Motor neuron (in vitro differentiated cells): Measurements from ENCODE around the gene ATF7IP. TPM values are rescaled to one million over a fixed set of nuclear protein-coding genes. Genes with fewer than 3 reads are reported as not detected.
A peak's percentile ranks its signal among the peaks of the same experiment; 100 is the strongest.

Experiments
- ATAC-seq, 8 experiments: fragments of 200-7000 bp; cut with Tn5 transposase; replicated peaks in 6 of 8; 2 replicates each; pipeline ENCODE4 v1.8.0; 2021; ENCODE audit warnings: mild to moderate bottlenecking in 8 of 8, moderate library complexity in 8 of 8
- H3K27ac ChIP-seq, 2 donors: fragments of 250-450 bp; sonication (Bioruptor Pico); 2 replicates each; pipeline ENCODE4 v1.9.0; 2021; ENCODE audit warnings: antibody characterized with exemption in 2 of 2, mild to moderate bottlenecking in 2 of 2, moderate library complexity in 1 of 2
- H3K4me1 ChIP-seq, 2 donors: fragments of 250-450 bp; sonication (Bioruptor Pico); replicated peaks in 1 of 2; 2 replicates each; pipeline ENCODE4 v1.6.1; 2021; ENCODE audit warnings: antibody characterized with exemption in 2 of 2, mild to moderate bottlenecking in 2 of 2, moderate library complexity in 1 of 2
- H3K4me3 ChIP-seq, 5 donors: fragments of 250-450 bp; sonication (Bioruptor Pico); 2 replicates each; pipeline ENCODE4 v1.9.0; 2021; ENCODE audit warnings: antibody characterized with exemption in 5 of 5, mild to moderate bottlenecking in 5 of 5, moderate library complexity in 4 of 5
- WGBS, 10 experiments: fragments of 450-650 bp; shearing (Covaris generic); methylation state at CpG; one replicate each; pipeline ENCODE4 v1.0.0; 2022; 5-methylcytosine and 5-hydroxymethylcytosine counted together
- in situ Hi-C, 9 experiments: fragments of 400-800 bp; cut with MboI; loops; one replicate each; pipeline ENCODE4 v1.15.0; 2021; ENCODE audit warnings: low sequenced_read_pairs in 9 of 9, low pct_unique_long_range_greater_than_20kb in 2 of 9; ENCODE audit not compliant: unreplicated experiment in 9 of 9
- total RNA-seq, 8 experiments: library from RNA; unstranded; fragments of 300-600 nt; gene quantifications; 2 replicates each; pipeline versions ENCODE4 v1.2.3 to v1.2.4, GENCODE V29; 2022

ATF7IP gene
- total RNA-seq, 8 experiments from 2014 or later, result 26.8 to 63.2 (median 47.2) TPM

DNA sequence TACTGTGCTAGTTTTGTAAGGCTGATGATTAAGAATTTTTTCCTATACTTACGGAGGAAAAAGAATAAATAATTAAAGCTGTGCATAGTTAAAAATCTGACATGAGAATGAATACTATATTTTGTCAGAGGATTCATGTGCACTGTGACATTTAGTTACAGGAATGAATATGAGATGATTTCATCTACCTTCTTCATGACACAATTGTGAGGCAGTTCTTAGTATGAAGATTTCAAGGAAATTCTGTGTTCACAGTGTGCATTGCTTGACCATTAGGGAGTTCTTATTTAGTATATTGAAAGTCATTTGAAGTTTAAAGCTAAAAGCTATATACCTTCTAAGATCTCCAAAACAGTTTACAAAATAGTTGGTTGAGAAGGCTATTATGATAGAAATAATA is 70.1 kb downstream of the ATF7IP start:
- in situ Hi-C loops, result no loop called here
- Histone ChIP-seq H3K4me3 (no peak overlapping the region), H3K27ac (no peak overlapping the region), H3K4me1 (no peaks in the 10 kb centered on the region)
- 75 to 100% (median 100%) methylated on average over 1 of the region's 1 CpG; no CpG with 5 or more reads in 2 of the 10 experiments for whole genome bisulfite sequencing, 10 experiments
- ATAC-seq, result no peak

DNA sequence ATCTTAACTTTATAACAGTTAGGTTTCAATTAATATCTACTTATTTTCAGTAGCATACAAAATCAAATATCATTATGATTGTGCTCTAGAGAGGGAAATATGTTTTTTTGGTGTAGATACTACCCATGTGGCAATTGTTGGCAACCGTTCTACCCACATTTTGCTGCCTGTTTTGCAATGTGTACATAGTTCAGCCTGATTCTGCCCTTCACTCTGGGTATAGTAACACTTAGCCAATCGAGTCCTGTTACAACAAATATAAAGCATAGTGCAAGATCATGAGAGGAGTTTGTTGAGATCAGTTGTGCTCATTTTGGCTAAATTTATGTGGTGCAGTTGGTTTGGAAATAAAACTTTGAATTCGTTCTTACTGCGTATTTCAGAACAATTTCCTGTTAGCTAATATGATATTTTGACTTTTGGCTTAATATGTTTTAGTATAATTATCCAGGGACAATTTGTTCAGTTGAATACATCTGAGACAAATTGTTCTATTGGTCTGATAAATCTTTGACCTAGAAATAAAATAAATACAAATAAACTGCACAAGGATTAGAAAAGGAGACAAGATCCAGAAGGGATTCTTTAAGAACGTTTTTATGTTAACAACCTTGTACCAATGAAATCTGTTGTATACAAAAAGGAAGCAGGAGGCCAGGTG is 76.9 kb downstream of the ATF7IP start:
- 46 to 100% (median 91%) methylated on average over 3 to 5 of the region's 5 CpGs; no CpG with 5 or more reads in 1 of the 10 experiments for WGBS, 10 experiments
- no peaks in the 10 kb centered on the region for H3K4me1 ChIP-seq
- no peak overlapping the region for H3K4me3 ChIP-seq
- in situ Hi-C loops, result no loop called here
- no peak overlapping the region for H3K27ac ChIP-seq
- ATAC-seq, result no peak

DNA sequence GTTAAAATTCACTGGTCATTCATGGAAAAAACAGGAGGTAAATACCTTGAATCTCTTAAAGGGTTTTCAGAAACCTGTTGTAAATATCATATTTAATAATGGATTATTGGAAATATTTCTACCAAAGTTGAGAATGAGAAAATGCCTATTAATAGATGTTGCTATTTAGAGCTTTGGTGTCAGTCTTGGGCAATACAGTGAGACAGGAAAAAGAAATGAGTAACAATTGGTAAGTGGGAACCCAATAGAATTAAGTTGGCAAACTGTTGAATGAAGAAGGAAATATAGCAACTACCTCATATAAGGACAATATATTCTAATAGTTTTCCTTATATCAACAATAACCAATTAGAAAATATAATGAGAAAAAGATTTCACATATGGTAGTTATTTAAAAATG is 78.0 kb downstream of the ATF7IP start:
- ATAC-seq, result no peak
- Histone ChIP-seq H3K4me3 (no peak overlapping the region), H3K4me1 (no peaks in the 10 kb centered on the region), H3K27ac (no peak overlapping the region)
- in situ Hi-C loops, result no loop called here

DNA sequence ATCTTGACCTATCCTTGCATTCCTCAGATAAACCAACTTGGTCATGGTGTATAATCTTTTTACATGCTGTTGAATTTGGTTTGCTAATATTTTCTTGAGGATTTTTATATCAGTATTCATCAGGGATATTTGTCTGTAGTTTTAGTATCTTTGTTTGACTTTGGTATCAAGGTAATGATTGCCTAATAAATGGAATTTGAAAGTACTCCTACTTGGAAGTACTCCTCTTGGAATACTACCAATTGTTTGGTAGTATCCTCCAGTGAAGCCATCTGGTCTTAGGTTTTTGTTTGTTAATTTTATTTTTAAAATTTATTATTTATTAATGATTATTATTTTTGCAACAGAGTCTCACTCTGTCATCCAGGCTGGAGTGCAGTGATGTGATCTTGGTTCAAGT is 85.0 kb downstream of the ATF7IP start:
- Histone ChIP-seq H3K27ac (no peak overlapping the region), H3K4me1 (no peaks in the 10 kb centered on the region), H3K4me3 (no peak overlapping the region)
- no peak for ATAC-seq
- in situ Hi-C loops, result loop anchor here in 1 of 9 experiments (25.0 kb wide), 1 partner anchor 213 kb away; no protein-coding TSS in a partner anchor

DNA sequence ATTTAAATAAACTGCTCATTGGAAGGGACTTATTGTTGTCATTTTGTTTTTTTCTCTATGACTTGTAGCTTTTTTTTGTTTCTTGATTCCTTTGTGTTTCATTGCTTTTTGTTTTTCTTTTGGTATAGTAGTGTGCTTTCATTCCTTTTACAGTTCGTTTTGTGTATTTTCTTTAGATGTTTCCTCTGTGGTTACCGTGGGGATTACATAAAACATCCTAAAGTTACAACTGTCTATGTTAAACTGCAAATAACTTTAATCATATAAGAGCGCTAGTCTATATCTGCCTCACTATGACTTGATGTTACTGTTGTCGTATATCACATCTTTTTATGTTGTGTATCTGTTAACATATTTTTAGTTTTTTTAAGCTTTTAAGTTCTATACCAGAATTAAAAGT is 86.9 kb downstream of the ATF7IP start:
- no peak for ATAC-seq
- WGBS, 10 experiments, result 83 to 100% (median 96%) methylated on average over 2 to 4 of the region's 4 CpGs
- H3K27ac ChIP-seq, result no peak overlapping the region
- no peaks in the 10 kb centered on the region for H3K4me1 ChIP-seq
- in situ Hi-C loops, result loop anchor here in 1 of 9 experiments (25.0 kb wide), 1 partner anchor 215 kb away; no protein-coding TSS in a partner anchor
- H3K4me3 ChIP-seq, result no peak overlapping the region

DNA sequence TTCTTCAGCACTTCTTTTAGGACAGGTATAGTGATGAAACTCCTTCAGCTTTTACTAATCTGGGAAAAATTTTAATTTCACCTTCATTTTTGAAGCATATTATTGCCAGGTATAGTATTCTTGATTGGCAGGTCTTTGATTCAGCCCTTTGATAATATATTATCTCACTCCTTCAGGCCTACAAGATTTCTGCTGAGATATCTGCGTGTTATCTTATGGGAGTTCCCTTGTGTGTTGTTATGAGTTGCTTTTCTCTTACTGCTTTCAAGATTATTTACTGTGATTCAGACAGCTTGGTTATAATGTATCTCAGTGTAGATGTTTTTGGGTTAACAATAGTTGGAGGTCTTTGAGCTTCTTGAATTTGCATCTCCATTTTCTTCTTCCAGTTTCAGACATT is 87.4 kb downstream of the ATF7IP start:
- in situ Hi-C loops, result loop anchor here in 1 of 9 experiments (25.0 kb wide), 1 partner anchor 216 kb away; no protein-coding TSS in a partner anchor

DNA sequence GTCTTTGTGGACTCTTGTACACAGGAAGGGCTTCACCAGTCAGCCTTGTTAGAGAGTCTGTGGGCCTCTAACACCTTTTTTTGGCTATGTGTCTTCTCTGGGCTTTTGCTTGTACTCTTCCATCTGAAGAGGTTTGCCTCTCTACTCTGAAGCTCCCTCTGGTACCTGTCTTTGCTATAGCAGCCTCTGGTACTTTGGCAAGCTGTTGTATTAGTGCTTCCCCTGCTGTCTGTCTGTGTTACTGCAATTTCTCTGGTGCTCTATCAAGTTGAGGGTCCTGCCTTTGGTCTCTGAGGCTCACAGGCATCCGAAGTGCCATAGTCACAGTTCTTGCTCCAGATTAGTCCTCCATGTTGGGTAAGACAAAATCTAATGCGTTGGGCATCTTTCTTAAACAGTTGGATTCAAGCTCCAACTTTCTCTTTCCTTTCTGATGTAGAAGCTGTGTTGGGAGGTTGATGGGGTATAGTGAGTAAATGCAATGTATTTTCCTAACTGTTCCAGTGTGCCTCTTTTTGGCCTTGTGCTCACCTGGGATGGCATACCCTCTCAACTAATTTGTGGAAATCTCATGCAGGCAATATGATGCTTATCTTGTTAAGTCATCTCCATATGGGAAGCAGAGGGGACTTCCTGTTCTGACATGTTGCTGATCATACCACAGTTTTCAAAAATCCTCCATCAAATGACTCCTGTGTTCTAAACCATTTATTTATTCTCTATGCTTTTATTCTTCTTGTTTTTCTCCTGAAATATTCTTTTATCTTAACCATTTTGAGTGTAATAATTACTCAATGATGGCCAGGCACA is 88.8 kb downstream of the ATF7IP start:
- Histone ChIP-seq H3K4me1 (no peaks in the 10 kb centered on the region), H3K27ac (no peak overlapping the region), H3K4me3 (no peak overlapping the region)
- peak in 3 of 8 experiments; percentile 21 to 81 (median 38) for ATAC-seq
- in situ Hi-C loops, result loop anchor here in 1 of 9 experiments (25.0 kb wide), 1 partner anchor 217 kb away; no protein-coding TSS in a partner anchor
- 0 to 100% (median 74%) methylated on average over 1 to 2 of the region's 2 CpGs; no CpG with 5 or more reads in 4 of the 10 experiments for WGBS, 10 experiments

More for the DNA sequence above, 87.4 kb downstream of the ATF7IP start:
- ATAC-seq, result no peak
- 71 to 100% (median 91%) methylated on average over 1 of the region's 1 CpG; no CpG with 5 or more reads in 2 of the 10 experiments for WGBS, 10 experiments
- Histone ChIP-seq H3K27ac (no peak overlapping the region), H3K4me3 (no peak overlapping the region), H3K4me1 (no peaks in the 10 kb centered on the region)

DNA sequence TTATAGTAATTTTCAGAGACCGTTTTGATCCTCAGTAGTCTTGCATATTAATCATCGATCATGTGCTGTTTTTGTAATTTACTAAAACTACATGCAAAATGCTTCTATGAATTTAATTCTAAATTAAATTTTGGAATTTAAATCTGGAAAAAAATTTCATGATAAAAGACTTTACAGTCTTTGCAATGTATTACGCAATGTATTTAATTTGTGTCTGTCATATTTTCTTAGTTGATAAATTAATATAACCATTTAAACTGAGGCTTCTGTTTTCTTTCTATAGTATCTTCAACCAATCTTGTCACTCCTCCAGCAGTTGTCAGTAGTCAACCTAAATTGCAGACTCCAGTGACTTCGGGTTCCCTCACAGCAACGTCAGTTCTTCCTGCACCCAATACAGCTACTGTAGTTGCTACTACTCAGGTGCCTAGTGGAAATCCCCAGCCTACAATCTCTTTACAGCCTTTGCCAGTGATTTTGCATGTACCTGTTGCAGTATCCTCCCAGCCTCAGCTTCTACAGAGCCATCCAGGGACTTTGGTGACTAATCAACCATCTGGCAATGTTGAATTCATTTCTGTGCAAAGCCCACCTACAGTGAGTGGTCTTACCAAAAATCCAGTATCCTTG is 94.8 kb downstream of the ATF7IP start:
- in situ Hi-C loops, result loop anchor here in 1 of 9 experiments (25.0 kb wide), 1 partner anchor 223 kb away; no protein-coding TSS in a partner anchor
- Histone ChIP-seq H3K4me1 (no peaks in the 10 kb centered on the region), H3K27ac (no peak overlapping the region), H3K4me3 (no peak overlapping the region)
- WGBS, 10 experiments, result 95 to 100% (median 99%) methylated on average over 3 to 5 of the region's 5 CpGs; no CpG with 5 or more reads in 1 of the 10 experiments
- ATAC-seq, result no peak

DNA sequence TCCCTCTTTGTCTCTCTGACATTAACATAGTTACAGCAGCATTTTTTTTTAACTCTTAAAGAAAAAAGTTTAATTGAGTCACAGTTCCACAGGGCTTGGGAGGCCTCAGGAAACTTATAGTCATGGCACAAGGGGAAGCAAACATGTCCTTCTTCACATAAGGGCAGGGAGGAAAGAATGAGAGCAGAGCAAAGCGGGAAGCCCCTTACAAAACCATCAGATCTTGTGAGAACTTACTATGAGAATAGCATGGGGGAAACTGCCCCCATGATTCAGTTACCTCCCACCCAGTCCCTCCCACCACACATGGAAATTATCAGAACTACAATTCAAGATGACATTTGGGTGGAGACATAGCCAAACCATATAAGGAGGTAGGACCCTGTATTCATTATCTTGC is 106.0 kb downstream of the ATF7IP start:
- 83 to 100% (median 100%) methylated on average over 1 of the region's 1 CpG; no CpG with 5 or more reads in 5 of the 10 experiments for WGBS, 10 experiments
- Histone ChIP-seq H3K4me1 (no peaks in the 10 kb centered on the region), H3K27ac (no peak overlapping the region), H3K4me3 (no peak overlapping the region)
- no peak for ATAC-seq
- in situ Hi-C loops, result loop anchor here in 1 of 9 experiments (25.0 kb wide), 1 partner anchor 234 kb away; no protein-coding TSS in a partner anchor

DNA sequence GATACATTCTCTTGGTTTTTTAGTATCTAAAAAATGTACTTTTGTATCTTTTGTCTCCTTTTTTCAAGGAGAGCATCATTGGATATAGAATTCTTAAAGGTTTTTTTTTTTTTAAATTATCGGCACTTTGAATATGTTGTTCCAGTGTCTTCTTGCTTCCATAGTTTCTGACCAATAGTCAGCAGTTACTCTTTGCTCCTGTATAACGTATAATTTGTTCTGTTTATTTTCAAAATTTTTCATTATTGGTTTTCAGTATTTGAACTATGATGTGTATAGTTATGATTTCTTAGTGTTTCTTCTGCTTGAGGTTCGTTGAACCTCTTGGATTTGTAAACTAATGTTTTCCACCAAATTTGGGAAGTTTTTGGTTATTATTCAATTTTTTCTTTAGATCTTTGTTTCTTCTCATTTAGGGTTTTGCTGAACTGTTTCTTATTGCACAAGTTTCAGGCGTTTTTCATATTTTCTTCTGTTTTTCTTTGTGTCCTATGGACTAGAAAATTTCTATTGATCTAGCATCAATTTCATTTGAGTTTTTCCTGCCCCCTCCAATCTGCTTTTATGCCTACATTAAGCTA is 108.3 kb downstream of the ATF7IP start:
- Histone ChIP-seq H3K27ac (no peak overlapping the region), H3K4me3 (no peak overlapping the region), H3K4me1 (no peaks in the 10 kb centered on the region)
- in situ Hi-C loops, result loop anchor here in 1 of 9 experiments (25.0 kb wide), 1 partner anchor 236 kb away; no protein-coding TSS in a partner anchor
- WGBS, 10 experiments, result 75 to 94% (median 87%) methylated on average over 1 to 4 of the region's 4 CpGs
- ATAC-seq, result no peak

DNA sequence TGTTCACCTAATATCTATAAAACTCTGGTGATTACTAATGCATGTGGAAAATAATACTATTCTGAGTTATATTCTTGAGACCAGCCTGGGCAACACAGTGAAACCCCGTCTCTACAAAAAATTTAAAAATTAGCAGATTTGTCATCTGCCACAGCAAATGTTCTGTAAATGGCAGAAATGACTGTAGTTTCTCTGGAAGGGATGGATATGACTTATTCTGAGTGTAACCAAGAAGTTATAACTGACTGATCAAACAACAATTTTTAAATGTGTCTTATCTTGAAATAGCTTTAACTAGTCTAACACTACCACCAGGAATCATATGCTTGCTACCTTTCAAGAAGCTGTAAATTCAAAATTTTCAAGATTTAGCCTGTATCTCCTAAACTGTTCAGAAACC is 113.5 kb downstream of the ATF7IP start:
- Histone ChIP-seq H3K27ac (no peak overlapping the region), H3K4me3 (no peak overlapping the region), H3K4me1 (no peaks in the 10 kb centered on the region)
- ATAC-seq, result no peak
- in situ Hi-C loops, result no loop called here
- WGBS, 10 experiments, result 50 to 100% (median 100%) methylated on average over 1 of the region's 1 CpG; no CpG with 5 or more reads in 2 of the 10 experiments

DNA sequence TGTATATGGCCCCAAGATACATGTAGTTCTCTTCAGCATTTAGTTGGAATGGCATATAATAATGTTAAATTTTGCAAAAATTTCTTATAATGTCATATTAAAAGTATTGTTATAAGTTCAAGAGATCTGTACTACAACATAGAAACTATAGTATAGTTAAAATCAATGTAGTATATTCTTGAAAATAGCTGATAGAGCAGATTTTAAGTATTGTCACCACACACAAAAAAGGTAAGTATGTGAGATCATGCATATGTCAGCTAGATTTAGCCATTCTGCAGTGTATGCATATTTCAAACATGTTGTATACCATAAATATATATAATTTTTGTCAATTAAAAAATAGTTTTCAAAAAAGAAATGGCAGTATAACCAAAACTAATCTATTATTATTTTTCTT is 115.7 kb downstream of the ATF7IP start:
- Histone ChIP-seq H3K4me3 (no peak overlapping the region), H3K27ac (no peak overlapping the region), H3K4me1 (no peaks in the 10 kb centered on the region)
- in situ Hi-C loops, result no loop called here
- no peak for ATAC-seq

DNA sequence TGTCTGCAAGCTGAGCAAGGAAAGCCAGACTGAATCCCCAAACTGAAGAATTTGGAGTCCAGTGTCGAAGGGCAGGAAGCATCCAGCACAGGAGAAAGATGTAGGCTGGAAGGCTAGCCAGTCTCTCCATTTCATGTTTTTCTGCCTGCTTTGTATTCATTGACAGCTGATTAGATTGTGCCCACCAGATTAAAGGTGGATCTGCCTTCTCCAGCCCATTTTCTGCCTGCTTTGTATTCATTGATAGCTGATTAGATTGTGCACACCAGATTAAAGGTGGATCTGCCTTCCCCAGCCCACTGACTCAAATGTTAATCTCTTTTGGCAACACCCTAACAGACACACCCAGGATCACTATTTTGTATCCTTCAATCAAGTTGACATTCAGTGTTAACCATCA is 116.9 kb downstream of the ATF7IP start:
- WGBS, 10 experiments, result 100% methylated on average over 1 of the region's 1 CpG; no CpG with 5 or more reads in 6 of the 10 experiments
- no peak for ATAC-seq
- Histone ChIP-seq H3K4me1 (no peaks in the 10 kb centered on the region), H3K27ac (no peak overlapping the region), H3K4me3 (no peak overlapping the region)
- in situ Hi-C loops, result no loop called here
